K562 (cell line): Measurements from ENCODE around the gene C16orf78. TPM values are rescaled to one million over a fixed set of nuclear protein-coding genes. Genes with fewer than 3 reads are reported as not detected.

Source experiments
- ETV6 ChIP-seq, 3 experiments: fragments of 150-350 bp in 1 of 3; sonication (generic) in 1 of 3; formaldehyde crosslinking in 1 of 3; IDR thresholded peaks; 2 replicates each; pipeline versions ENCODE4 v1.6.1 to v1.8.0; 2014 to 2022; ENCODE audit warnings: borderline replicate concordance in 2 of 3, low read depth in 2 of 3, antibody characterized with exemption in 1 of 3, low read length in 1 of 3, mild to moderate bottlenecking in 1 of 3, missing genetic modification reagents in 1 of 3
- polyA plus RNA-seq, 8 experiments: library from polyadenylated mRNA; depleted of rRNA in 4 of 8; stranded (reverse) in 5 of 8; unstranded in 3 of 8; fragments of >200 nt; fragmentation: Nextera tagmentation in 2 of 8; fragmentation: Illumina TruSeq in 1 of 8; extraction: Ambion mirVana in 2 of 8; extraction: Trizol in 1 of 8; gene quantifications; 2 replicates each; pipeline versions ENCODE4 v1.2.1 to v1.2.3, GENCODE V29; 2011 to 2014; ENCODE audit warnings: inconsistent platforms in 1 of 8, missing spikeins in 1 of 8
- total RNA-seq, 7 experiments: library from RNA; depleted of rRNA in 6 of 7; stranded (reverse); fragments of >200 nt in 6 of 7; fragmentation: Illumina TruSeq in 2 of 7; extraction: Trizol in 2 of 7; gene quantifications; 2 replicates each; pipeline versions ENCODE4 v1.2.1 to v1.2.3, GENCODE V29; 2011 to 2021; ENCODE audit warnings: low replicate concordance in 1 of 7
- TF ChIP-seq, protein P1 (sequence below), 2 experiments: fragments of 450-650 bp; IDR thresholded peaks; 2 replicates each; pipeline ENCODE4 v1.6.1; 2016; ENCODE audit warnings: mild to moderate bottlenecking in 2 of 2, borderline replicate concordance in 1 of 2, low read depth in 1 of 2, moderate library complexity in 1 of 2
- TF ChIP-seq, protein P2 (sequence below): sonication (generic); formaldehyde crosslinking; IDR thresholded peaks from 2 replicates; pipeline ENCODE4 v1.8.1; 2022; ENCODE audit warnings: missing genetic modification reagents

The C16orf78 gene
- total and polyA plus RNA-seq, 9 of the 15 experiments (the other 6 are each of a cell fraction or from before 2014, with no cell fraction given) = not detected

DNA sequence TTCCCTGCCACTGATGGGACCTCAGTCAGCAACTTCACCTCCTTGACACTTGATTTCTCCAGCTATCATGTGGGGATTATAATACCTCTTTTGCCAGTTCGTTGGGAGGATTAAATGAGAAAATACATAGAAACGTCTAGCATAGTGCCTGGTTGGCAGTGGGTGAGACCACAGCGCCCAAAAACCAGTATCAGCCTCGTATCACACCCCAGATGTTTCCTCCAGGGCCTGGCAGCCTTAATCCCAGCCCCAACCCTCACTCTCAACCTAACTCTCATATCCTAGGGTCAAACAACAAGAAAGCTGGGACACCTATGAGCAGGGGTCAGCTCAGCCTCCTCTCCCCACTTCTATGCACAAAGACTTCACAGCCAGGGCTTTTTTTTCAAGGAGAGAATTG is 14.0 kb upstream of the C16orf78 start (continued):
- TF ChIP-seq, protein P1, sequence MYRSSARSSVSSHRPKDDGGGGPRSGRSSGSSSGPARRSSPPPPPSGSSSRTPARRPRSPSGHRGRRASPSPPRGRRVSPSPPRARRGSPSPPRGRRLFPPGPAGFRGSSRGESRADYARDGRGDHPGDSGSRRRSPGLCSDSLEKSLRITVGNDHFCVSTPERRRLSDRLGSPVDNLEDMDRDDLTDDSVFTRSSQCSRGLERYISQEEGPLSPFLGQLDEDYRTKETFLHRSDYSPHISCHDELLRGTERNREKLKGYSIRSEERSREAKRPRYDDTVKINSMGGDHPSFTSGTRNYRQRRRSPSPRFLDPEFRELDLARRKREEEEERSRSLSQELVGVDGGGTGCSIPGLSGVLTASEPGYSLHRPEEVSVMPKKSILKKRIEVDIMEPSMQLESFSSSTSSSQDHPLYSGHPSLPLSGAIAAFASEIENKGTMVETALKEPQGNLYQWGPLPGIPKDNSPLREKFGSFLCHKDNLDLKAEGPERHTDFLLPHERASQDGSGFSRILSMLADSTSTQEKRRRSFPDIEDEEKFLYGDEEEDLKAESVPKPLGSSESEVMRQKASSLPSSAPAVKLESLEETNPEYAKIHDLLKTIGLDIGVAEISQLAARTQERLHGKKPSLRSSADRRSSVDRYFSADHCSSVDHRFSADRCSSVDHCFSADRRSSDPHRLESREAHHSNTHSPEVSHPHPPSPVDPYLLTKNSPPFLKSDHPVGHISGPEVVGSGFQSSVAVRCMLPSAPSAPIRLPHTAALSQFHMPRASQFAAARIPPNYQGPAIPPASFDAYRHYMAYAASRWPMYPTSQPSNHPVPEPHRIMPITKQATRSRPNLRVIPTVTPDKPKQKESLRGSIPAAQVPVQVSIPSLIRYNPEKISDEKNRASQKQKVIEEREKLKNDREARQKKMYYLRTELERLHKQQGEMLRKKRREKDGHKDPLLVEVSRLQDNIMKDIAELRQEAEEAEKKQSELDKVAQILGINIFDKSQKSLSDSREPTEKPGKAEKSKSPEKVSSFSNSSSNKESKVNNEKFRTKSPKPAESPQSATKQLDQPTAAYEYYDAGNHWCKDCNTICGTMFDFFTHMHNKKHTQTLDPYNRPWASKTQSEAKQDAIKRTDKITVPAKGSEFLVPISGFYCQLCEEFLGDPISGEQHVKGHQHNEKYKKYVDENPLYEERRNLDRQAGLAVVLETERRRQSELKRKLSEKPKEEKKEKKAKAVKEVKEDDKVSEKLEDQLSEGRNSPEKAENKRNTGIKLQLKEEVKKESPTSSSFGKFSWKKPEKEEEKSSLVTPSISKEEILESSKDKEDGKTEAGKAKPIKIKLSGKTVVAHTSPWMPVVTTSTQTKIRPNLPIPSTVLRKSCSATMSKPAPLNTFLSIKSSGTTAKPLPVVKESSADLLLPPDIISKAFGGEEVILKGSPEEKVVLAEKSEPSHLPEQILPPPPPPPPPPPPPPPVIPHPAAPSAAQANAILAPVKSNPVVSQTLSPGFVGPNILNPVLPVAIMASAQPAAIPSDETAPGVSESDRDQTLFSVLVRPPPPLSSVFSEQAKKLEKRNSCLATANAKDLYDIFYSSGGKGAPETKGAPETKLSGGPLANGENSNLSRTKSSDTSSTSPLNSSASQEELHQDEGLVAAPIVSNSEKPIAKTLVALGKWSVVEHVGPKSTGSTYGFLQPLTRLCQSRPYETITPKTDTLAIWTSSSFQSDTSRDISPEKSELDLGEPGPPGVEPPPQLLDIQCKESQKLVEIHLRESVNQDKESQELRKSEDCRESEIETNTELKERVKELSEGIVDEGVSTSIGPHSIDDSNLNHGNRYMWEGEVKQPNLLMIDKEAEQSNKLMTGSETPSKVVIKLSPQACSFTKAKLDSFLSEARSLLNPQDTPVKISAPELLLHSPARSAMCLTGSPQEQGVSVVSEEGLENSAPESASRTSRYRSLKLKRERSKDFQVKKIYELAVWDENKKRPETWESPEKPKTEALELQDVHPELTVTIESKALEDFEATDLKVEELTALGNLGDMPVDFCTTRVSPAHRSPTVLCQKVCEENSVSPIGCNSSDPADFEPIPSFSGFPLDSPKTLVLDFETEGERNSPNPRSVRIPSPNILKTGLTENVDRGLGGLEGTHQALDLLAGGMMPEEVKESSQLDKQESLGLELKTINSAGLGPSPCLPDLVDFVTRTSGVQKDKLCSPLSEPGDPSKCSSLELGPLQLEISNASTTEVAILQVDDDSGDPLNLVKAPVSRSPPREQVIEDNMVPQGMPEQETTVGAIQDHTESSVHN (IDR thresholded peaks at IDR 0.05; ENCODE audit: borderline replicate concordance in 1 of 2, low read depth in 1 of 2) = no peak
- TF ChIP-seq, protein P2, sequence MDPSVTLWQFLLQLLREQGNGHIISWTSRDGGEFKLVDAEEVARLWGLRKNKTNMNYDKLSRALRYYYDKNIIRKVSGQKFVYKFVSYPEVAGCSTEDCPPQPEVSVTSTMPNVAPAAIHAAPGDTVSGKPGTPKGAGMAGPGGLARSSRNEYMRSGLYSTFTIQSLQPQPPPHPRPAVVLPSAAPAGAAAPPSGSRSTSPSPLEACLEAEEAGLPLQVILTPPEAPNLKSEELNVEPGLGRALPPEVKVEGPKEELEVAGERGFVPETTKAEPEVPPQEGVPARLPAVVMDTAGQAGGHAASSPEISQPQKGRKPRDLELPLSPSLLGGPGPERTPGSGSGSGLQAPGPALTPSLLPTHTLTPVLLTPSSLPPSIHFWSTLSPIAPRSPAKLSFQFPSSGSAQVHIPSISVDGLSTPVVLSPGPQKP (CRISPR knock-in tag) = no peak
- no peak for TF ChIP-seq ETV6 (IDR thresholded peaks at IDR 0.05; ENCODE audit: borderline replicate concordance in 1 of 2, low read depth in 2 of 2, low read length in 1 of 2)
- TF ChIP-seq ETV6 (CRISPR knock-in tag; IDR thresholded peaks at IDR 0.05; ENCODE audit: borderline replicate concordance) = no peak
